ENCODE measurements around the gene PCDH9.

PCDH9 gene

GRCh38 chr13:66826398-66826797, 403.7 kb downstream of the PCDH9 start:
- Histone ChIP-seq H3K27me3 (replicated peaks; ENCODE audit: control insufficient read depth, insufficient read depth, low read length) (no peaks in the 10 kb centered on the region), H3K4me3 (replicated peaks; ENCODE audit: low read depth, low read length) (no peak overlapping the region), H3K36me3 (ENCODE audit: control insufficient read depth, insufficient read depth, low read length) (no peaks in the 10 kb centered on the region)
- DNase-seq (ENCODE audit: extremely low read depth, insufficient read length) = no peak
- TF ChIP-seq CTCF (IDR thresholded peaks at IDR 0.05; ENCODE audit: insufficient read depth, low read length, poor library complexity, severe bottlenecking) = no peak

GRCh38 chr13:66821551-66821950, 408.6 kb downstream of the PCDH9 start:
- Histone ChIP-seq H3K4me3 (replicated peaks; ENCODE audit: low read depth, low read length) (no peak overlapping the region), H3K36me3 (ENCODE audit: control insufficient read depth, insufficient read depth, low read length) (no peaks in the 10 kb centered on the region), H3K27me3 (replicated peaks; ENCODE audit: control insufficient read depth, insufficient read depth, low read length) (no peaks in the 10 kb centered on the region)
- DNase-seq (ENCODE audit: extremely low read depth, insufficient read length) = no peak
- no peak for TF ChIP-seq CTCF (IDR thresholded peaks at IDR 0.05; ENCODE audit: insufficient read depth, low read length, poor library complexity, severe bottlenecking)

- no peak for DNase-seq (ENCODE audit: extremely low read depth, insufficient read length)
- no peaks in the 10 kb centered on the region for H3K36me3 ChIP-seq (ENCODE audit: control insufficient read depth, insufficient read depth, low read length)
- H3K4me3 ChIP-seq (replicated peaks; ENCODE audit: low read depth, low read length) = no peak overlapping the region
- no peak for TF ChIP-seq CTCF (IDR thresholded peaks at IDR 0.05; ENCODE audit: insufficient read depth, low read length, poor library complexity, severe bottlenecking)
- no peaks in the 10 kb centered on the region for H3K27me3 ChIP-seq (replicated peaks; ENCODE audit: control insufficient read depth, insufficient read depth, low read length)
Observed at GRCh38 chr13:66811455-66811854, 418.7 kb downstream of the PCDH9 start.

- TF ChIP-seq CTCF (IDR thresholded peaks at IDR 0.05; ENCODE audit: insufficient read depth, low read length, poor library complexity, severe bottlenecking) = no peak
- no peak overlapping the region for H3K4me3 ChIP-seq (replicated peaks; ENCODE audit: low read depth, low read length)
- no peaks in the 10 kb centered on the region for H3K36me3 ChIP-seq (ENCODE audit: control insufficient read depth, insufficient read depth, low read length)
- no peak for DNase-seq (ENCODE audit: extremely low read depth, insufficient read length)
- no peaks in the 10 kb centered on the region for H3K27me3 ChIP-seq (replicated peaks; ENCODE audit: control insufficient read depth, insufficient read depth, low read length)
Observed at GRCh38 chr13:66809485-66809884, 420.7 kb downstream of the PCDH9 start.

GRCh38 chr13:66807251-66807650, 422.9 kb downstream of the PCDH9 start:
- Histone ChIP-seq H3K36me3 (ENCODE audit: control insufficient read depth, insufficient read depth, low read length) (no peaks in the 10 kb centered on the region), H3K4me3 (replicated peaks; ENCODE audit: low read depth, low read length) (no peak overlapping the region), H3K27me3 (replicated peaks; ENCODE audit: control insufficient read depth, insufficient read depth, low read length) (no peaks in the 10 kb centered on the region)
- no peak for DNase-seq (ENCODE audit: extremely low read depth, insufficient read length)
- TF ChIP-seq CTCF (IDR thresholded peaks at IDR 0.05; ENCODE audit: insufficient read depth, low read length, poor library complexity, severe bottlenecking) = no peak

GRCh38 chr13:66805657-66806056, 424.5 kb downstream of the PCDH9 start:
- no peaks in the 10 kb centered on the region for H3K36me3 ChIP-seq (ENCODE audit: control insufficient read depth, insufficient read depth, low read length)
- DNase-seq (ENCODE audit: extremely low read depth, insufficient read length) = no peak
- H3K4me3 ChIP-seq (replicated peaks; ENCODE audit: low read depth, low read length) = no peak overlapping the region
- TF ChIP-seq CTCF (IDR thresholded peaks at IDR 0.05; ENCODE audit: insufficient read depth, low read length, poor library complexity, severe bottlenecking) = no peak
- H3K27me3 ChIP-seq (replicated peaks; ENCODE audit: control insufficient read depth, insufficient read depth, low read length) = no peaks in the 10 kb centered on the region
